Cardiac muscle cell (in vitro differentiated cells and primary cell): ENCODE measurements around the gene FGGY. TPM values are rescaled to one million over a fixed set of nuclear protein-coding genes. Genes with fewer than 3 reads are reported as not detected.
"Not testable (repeated sequence)": the region's sequence is repeated elsewhere in the genome, so short reads cannot be mapped to it uniquely, and the experiment has no call there.

Experiments used
- DNase-seq, 2 donors: peaks; one replicate each; pipeline versions ENCODE4 v3.0.0 to v3.0.0-alpha.2; 2010 to 2017; ENCODE audit warnings: low read depth in 1 of 2, low spot score in 1 of 2
- H3K27ac ChIP-seq: fragments of 200-600 bp; sonication (generic); 2 replicates; pipeline ENCODE4 v1.5.1; 2016
- H3K27me3 ChIP-seq: fragments of 200-600 bp; sonication (generic); 2 replicates; pipeline ENCODE4 v1.6.0; 2016; ENCODE audit warnings: control low read depth
- H3K36me3 ChIP-seq: fragments of 200-600 bp; sonication (generic); 2 replicates; pipeline ENCODE4 v1.5.1; 2016; ENCODE audit warnings: control low read depth
- H3K4me1 ChIP-seq: fragments of 200-600 bp; sonication (generic); 2 replicates; pipeline ENCODE4 v1.8.1; 2017; ENCODE audit warnings: low read depth, mild to moderate bottlenecking, mixed run types
- H3K4me3 ChIP-seq: fragments of 200-600 bp; sonication (generic); 2 replicates; pipeline ENCODE4 v1.5.1; 2016; ENCODE audit warnings: mild to moderate bottlenecking
- H3K9me3 ChIP-seq: fragments of 200-600 bp; sonication (generic); 2 replicates; pipeline ENCODE4 v1.5.1; 2017; ENCODE audit warnings: low read depth, mild to moderate bottlenecking, control low read depth
- CTCF ChIP-seq: IDR thresholded peaks from 2 replicates; pipeline ENCODE4 v1.5.1; 2012; ENCODE audit warnings: low read depth, mild to moderate bottlenecking, low read length
- polyA plus RNA-seq: library from polyadenylated mRNA; unstranded; fragments of >200 nt; fragmentation: Nextera tagmentation; extraction: Ambion mirVana; gene quantifications from 2 replicates; pipeline ENCODE4 v1.2.1, GENCODE V29; 2016
- total RNA-seq: library from RNA; depleted of rRNA; stranded (reverse); fragments of >200 nt; gene quantifications from 2 replicates; pipeline ENCODE4 v1.2.3, GENCODE V29; 2016

The FGGY gene
- total and polyA plus RNA-seq, 2 experiments from 2014 or later, result 9.8 to 14.5 TPM

- H3K4me3 ChIP-seq, result no peak overlapping the region
- no peak for DNase-seq
- no peak for TF ChIP-seq CTCF
- no peaks in the 10 kb centered on the region for H3K4me1 ChIP-seq
- H3K27ac ChIP-seq, result no peak overlapping the region
- no peaks in the 10 kb centered on the region for H3K27me3 ChIP-seq
- no peaks in the 10 kb centered on the region for H3K9me3 ChIP-seq
- H3K36me3 ChIP-seq, result no peaks in the 10 kb centered on the region
These were observed 160.9 kb downstream of the FGGY start for GRCh38 chr1:59457786-59458185.

- Histone ChIP-seq H3K4me3 (no peak overlapping the region), H3K9me3 (no peaks in the 10 kb centered on the region), H3K36me3 (no peaks in the 10 kb centered on the region), H3K27me3 (no peaks in the 10 kb centered on the region), H3K4me1 (no peaks in the 10 kb centered on the region), H3K27ac (no peak overlapping the region)
- TF ChIP-seq CTCF, result no peak
- DNase-seq, result no peak
These were observed 162.0 kb downstream of the FGGY start for GRCh38 chr1:59458884-59459283.

- not testable (repeated sequence) for H3K36me3 ChIP-seq, H3K27me3 ChIP-seq, H3K27ac ChIP-seq, DNase-seq, H3K4me1 ChIP-seq, H3K9me3 ChIP-seq, H3K4me3 ChIP-seq
These were observed 166.0 kb downstream of the FGGY start for GRCh38 chr1:59462942-59463341.

- not testable (repeated sequence) for DNase-seq, H3K36me3 ChIP-seq, H3K4me3 ChIP-seq, H3K9me3 ChIP-seq, H3K27ac ChIP-seq, H3K4me1 ChIP-seq, H3K27me3 ChIP-seq
These were observed 168.6 kb downstream of the FGGY start for GRCh38 chr1:59465478-59465877.

GRCh38 chr1:59468828-59469428, 172.0 kb downstream of the FGGY start:
- Histone ChIP-seq H3K9me3 (no peaks in the 10 kb centered on the region), H3K27me3 (no peaks in the 10 kb centered on the region), H3K4me1 (no peaks in the 10 kb centered on the region), H3K4me3 (no peak overlapping the region), H3K27ac (no peak overlapping the region), H3K36me3 (no peaks in the 10 kb centered on the region)
- no peak for TF ChIP-seq CTCF
- no peak for DNase-seq

- H3K4me3 ChIP-seq, DNase-seq, H3K9me3 ChIP-seq, H3K36me3 ChIP-seq, H3K4me1 ChIP-seq, H3K27me3 ChIP-seq, H3K27ac ChIP-seq: not testable (repeated sequence)
These were observed 175.2 kb downstream of the FGGY start for GRCh38 chr1:59471991-59472570.

- Histone ChIP-seq H3K27me3 (no peaks in the 10 kb centered on the region), H3K27ac (no peak overlapping the region), H3K9me3 (no peaks in the 10 kb centered on the region), H3K4me3 (no peak overlapping the region), H3K36me3 (no peaks in the 10 kb centered on the region), H3K4me1 (no peaks in the 10 kb centered on the region)
- DNase-seq, result no peak
- TF ChIP-seq CTCF, result no peak
These were observed 176.9 kb downstream of the FGGY start for GRCh38 chr1:59473831-59474230.
